Astrocyte (in vitro differentiated cells and primary cell): ENCODE measurements around the gene CDH8.

Experiments used
- CTCF ChIP-seq: IDR thresholded peaks from 2 replicates; pipeline ENCODE4 v1.5.1; 2011; ENCODE audit warnings: low read depth, mild to moderate bottlenecking, inconsistent platforms, low read length, moderate library complexity; ENCODE audit not compliant: insufficient read depth
- EZH2 ChIP-seq: IDR thresholded peaks from 2 replicates; pipeline ENCODE4 v1.6.1; 2012; ENCODE audit warnings: mild to moderate bottlenecking, low read length, inconsistent platforms; ENCODE audit not compliant: insufficient read depth

- TF ChIP-seq CTCF = no peak
- no peak for TF ChIP-seq EZH2
Measured at GRCh38 chr16:61993108-61993507, 43.1 kb downstream of the CDH8 start.
